Non-pigmented ciliary epithelial cell (primary cell): Measurements from ENCODE around the gene TPX2.

ENCODE experiments used
- DNase-seq: peaks from one replicate; pipeline ENCODE4 v3.0.0-alpha.2; 2010; ENCODE audit warnings: low read depth

Gene TPX2

GRCh38 chr20:31760519-31761240 is 21.6 kb downstream of the TPX2 start:
- no peak for DNase-seq

GRCh38 chr20:31764641-31765305 is 25.7 kb downstream of the TPX2 start:
- DNase-seq, result no peak

GRCh38 chr20:31767805-31768204 is 28.7 kb downstream of the TPX2 start:
- no peak for DNase-seq

GRCh38 chr20:31769681-31770080 is 30.6 kb downstream of the TPX2 start:
- no peak for DNase-seq

GRCh38 chr20:31770243-31770642 is 31.2 kb downstream of the TPX2 start:
- DNase-seq, result no peak

- DNase-seq, result no peak
Observed at GRCh38 chr20:31774408-31774807, 35.3 kb downstream of the TPX2 start.

- no peak for DNase-seq
Observed at GRCh38 chr20:31780839-31781238, 41.7 kb downstream of the TPX2 start.

GRCh38 chr20:31781945-31782344 is 42.9 kb downstream of the TPX2 start:
- DNase-seq, result no peak

GRCh38 chr20:31784354-31785044 is 45.4 kb downstream of the TPX2 start:
- DNase-seq, result no peak

- DNase-seq, result no peak
Observed at GRCh38 chr20:31785089-31785488, 46.0 kb downstream of the TPX2 start.

GRCh38 chr20:31788578-31788977 is 49.5 kb downstream of the TPX2 start:
- DNase-seq, result no peak

GRCh38 chr20:31790401-31790800 is 51.3 kb downstream of the TPX2 start:
- DNase-seq, result no peak

- no peak for DNase-seq
Observed at GRCh38 chr20:31797364-31797763, 58.3 kb downstream of the TPX2 start.

GRCh38 chr20:31801508-31801907 is 62.4 kb downstream of the TPX2 start:
- DNase-seq, result no peak

- DNase-seq, result no peak
Observed at GRCh38 chr20:31803552-31804291, 64.6 kb downstream of the TPX2 start.

GRCh38 chr20:31806564-31807355 is 67.7 kb downstream of the TPX2 start:
- no peak for DNase-seq

GRCh38 chr20:31808481-31808880 is 69.4 kb downstream of the TPX2 start:
- no peak for DNase-seq

- DNase-seq, result no peak
Observed at GRCh38 chr20:31809661-31810060, 70.6 kb downstream of the TPX2 start.

GRCh38 chr20:31811198-31811597 is 72.1 kb downstream of the TPX2 start:
- DNase-seq, result no peak

- DNase-seq, result peak; percentile 48
Observed at GRCh38 chr20:31811796-31812728, 73.0 kb downstream of the TPX2 start.

- DNase-seq, result no peak
Observed at GRCh38 chr20:31813611-31814010, 74.5 kb downstream of the TPX2 start.
